ENCODE measurements around the gene LRRC45. TPM values are rescaled to one million over a fixed set of nuclear protein-coding genes. Genes with fewer than 3 reads are reported as not detected.

The LRRC45 gene
- total and polyA plus RNA-seq, 4 donors: 3.1 to 20.1 (median 7.1) TPM

GRCh38 chr17:81998691-81999438 is 24.2 kb upstream of the LRRC45 start:
- WGBS, 2 donors: 92 to 93% methylated on average over 14 of the region's 14 CpGs
- no peak for ATAC-seq (ENCODE audit: low FRiP score)
- intact Hi-C loops (cut with DNase I): no loop called here

GRCh38 chr17:81999587-81999975 is 23.5 kb upstream of the LRRC45 start:
- ATAC-seq (ENCODE audit: low FRiP score) (no peak), DNase-seq (no peak)
- H3K4me1 ChIP-seq (ENCODE audit: control insufficient read depth in 1 of 2, insufficient read depth in 2 of 2, low read length in 2 of 2): no peaks in the 10 kb centered on the region
- no peaks in the 10 kb centered on the region for H3K9me3 ChIP-seq (ENCODE audit: control insufficient read depth, low read length)
- H3K4me3 ChIP-seq (ENCODE audit: low read length in 2 of 2): no peak overlapping the region
- H3K27ac ChIP-seq (ENCODE audit: low read depth in 1 of 2, low read length in 2 of 2): no peak overlapping the region
- no peaks in the 10 kb centered on the region for H3K36me3 ChIP-seq (ENCODE audit: control insufficient read depth in 1 of 2, insufficient read depth in 2 of 2, low read length in 1 of 2)
- no peaks in the 10 kb centered on the region for H3K27me3 ChIP-seq (ENCODE audit: control insufficient read depth in 1 of 2, insufficient read depth in 2 of 2, low read length in 1 of 2)
- intact Hi-C loops (cut with DNase I): no loop called here
- 94% methylated on average over 11 to 12 of the region's 12 CpGs for WGBS, 2 donors

More at GRCh38 chr17:81998691-81999438, 24.2 kb upstream of the LRRC45 start:
- no peak overlapping the region for H3K27ac ChIP-seq (ENCODE audit: low read depth in 1 of 2, low read length in 2 of 2)
- H3K27me3 ChIP-seq (ENCODE audit: control insufficient read depth in 1 of 2, insufficient read depth in 2 of 2, low read length in 1 of 2): no peaks in the 10 kb centered on the region
- no peaks in the 10 kb centered on the region for H3K4me1 ChIP-seq (ENCODE audit: control insufficient read depth in 1 of 2, insufficient read depth in 2 of 2, low read length in 2 of 2)
- DNase-seq: peak in 1 of 2 donors; percentile 41
- H3K9me3 ChIP-seq (ENCODE audit: control insufficient read depth, low read length): no peaks in the 10 kb centered on the region
- H3K36me3 ChIP-seq (ENCODE audit: control insufficient read depth in 1 of 2, insufficient read depth in 2 of 2, low read length in 1 of 2): no peaks in the 10 kb centered on the region
- no peak overlapping the region for H3K4me3 ChIP-seq (ENCODE audit: low read length in 2 of 2)

DNA sequence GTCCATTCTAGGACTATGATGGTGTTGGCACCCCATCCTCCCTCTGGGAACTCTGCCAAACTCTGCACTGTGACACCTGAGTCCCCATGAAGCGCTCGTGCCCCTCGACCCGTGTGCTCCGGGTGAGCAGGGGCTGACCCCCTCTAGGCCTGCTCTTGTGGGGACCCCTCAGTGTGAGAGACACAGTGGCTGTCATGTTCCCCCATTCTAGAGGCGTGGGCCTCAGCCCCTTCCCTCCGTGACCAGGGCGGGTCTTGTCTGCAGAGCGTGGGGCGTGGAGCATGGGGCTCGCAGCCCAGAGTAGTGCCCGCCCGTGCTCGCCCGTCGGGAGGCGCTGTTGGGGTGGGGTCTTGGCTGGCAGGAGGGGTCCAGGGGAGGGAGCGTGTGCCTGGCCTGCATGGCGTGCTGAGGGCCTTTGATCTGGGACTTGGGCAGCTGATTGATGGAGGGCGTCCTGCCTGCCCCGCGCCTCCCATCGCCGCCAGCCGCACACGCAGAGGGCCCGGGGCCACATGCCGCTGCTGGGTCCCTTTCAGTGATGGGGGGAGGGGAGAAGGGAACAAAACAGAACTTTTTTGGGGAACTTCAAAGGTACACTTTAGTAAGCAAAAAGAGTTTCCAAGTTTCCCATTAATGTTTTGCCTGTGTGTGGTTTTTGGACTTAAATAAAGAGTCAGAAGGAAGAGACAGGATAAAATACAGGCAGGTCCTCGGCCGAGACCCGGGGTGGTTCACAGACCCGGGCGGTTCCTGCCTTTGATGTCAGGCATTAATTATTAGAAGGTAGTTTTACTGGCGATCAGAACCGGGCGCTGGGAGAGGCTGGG is 22.9 kb upstream of the LRRC45 start:
- intact Hi-C loops (cut with DNase I): no loop called here
- no peak for DNase-seq
- H3K27me3 ChIP-seq (ENCODE audit: control insufficient read depth in 1 of 2, insufficient read depth in 2 of 2, low read length in 1 of 2): no peaks in the 10 kb centered on the region

DNA sequence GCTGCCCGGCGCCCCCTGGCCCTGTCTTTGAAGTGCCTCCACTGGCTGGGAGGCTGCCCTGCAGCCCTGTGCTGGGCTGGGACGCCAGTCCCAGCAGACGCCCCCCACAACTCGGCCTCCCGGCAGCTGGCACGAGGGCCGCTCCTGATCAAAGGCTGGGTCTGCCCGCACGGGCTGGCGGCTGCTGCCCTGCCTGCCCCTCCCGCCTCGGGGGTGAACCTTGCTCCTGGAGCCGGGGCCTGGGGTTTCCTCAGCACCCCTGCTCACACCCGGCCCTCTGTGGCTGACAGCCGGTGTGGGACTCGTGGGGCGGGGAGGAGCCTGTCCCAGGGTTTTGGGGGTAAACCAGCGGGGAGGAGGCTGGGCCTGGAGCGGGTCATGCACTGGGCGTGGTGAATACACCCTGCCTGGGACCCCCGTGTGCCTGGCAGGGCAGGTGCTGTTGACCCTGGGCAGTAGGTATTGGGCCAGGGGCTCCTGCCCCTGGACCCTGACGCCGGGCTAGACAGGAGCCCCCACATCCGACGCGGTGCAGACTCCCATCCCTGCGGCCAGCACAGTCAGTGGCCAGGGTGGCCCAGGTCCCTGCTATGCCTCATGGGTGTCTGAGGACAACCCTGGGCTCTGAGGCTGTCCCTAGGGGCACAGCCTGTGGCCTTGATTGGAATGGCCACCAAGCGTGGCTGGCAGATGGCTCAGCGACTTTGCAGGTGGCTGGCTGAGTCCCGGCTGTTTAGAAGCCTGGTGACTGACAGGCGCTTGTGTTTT is 22.1 kb upstream of the LRRC45 start:
- no peaks in the 10 kb centered on the region for H3K4me1 ChIP-seq (ENCODE audit: control insufficient read depth in 1 of 2, insufficient read depth in 2 of 2, low read length in 2 of 2)
- no peak overlapping the region for H3K4me3 ChIP-seq (ENCODE audit: low read length in 2 of 2)
- WGBS, 2 donors: 92 to 95% methylated on average over 31 to 32 of the region's 32 CpGs
- H3K27me3 ChIP-seq (ENCODE audit: control insufficient read depth in 1 of 2, insufficient read depth in 2 of 2, low read length in 1 of 2): no peaks in the 10 kb centered on the region
- DNase-seq: no peak
- no peak for ATAC-seq (ENCODE audit: low FRiP score)
- no peak overlapping the region for H3K27ac ChIP-seq (ENCODE audit: low read depth in 1 of 2, low read length in 2 of 2)
- H3K36me3 ChIP-seq (ENCODE audit: control insufficient read depth in 1 of 2, insufficient read depth in 2 of 2, low read length in 1 of 2): no peaks in the 10 kb centered on the region
- intact Hi-C loops (cut with DNase I): no loop called here
- no peaks in the 10 kb centered on the region for H3K9me3 ChIP-seq (ENCODE audit: control insufficient read depth, low read length)

More for the DNA sequence above, 22.9 kb upstream of the LRRC45 start:
- H3K4me3 ChIP-seq (ENCODE audit: low read length in 2 of 2): no peak overlapping the region
- WGBS, 2 donors: 89 to 94% methylated on average over 31 to 36 of the region's 36 CpGs
- H3K9me3 ChIP-seq (ENCODE audit: control insufficient read depth, low read length): no peaks in the 10 kb centered on the region
- H3K4me1 ChIP-seq (ENCODE audit: control insufficient read depth in 1 of 2, insufficient read depth in 2 of 2, low read length in 2 of 2): no peaks in the 10 kb centered on the region
- H3K27ac ChIP-seq (ENCODE audit: low read depth in 1 of 2, low read length in 2 of 2): no peak overlapping the region
- no peak for ATAC-seq (ENCODE audit: low FRiP score)
- no peaks in the 10 kb centered on the region for H3K36me3 ChIP-seq (ENCODE audit: control insufficient read depth in 1 of 2, insufficient read depth in 2 of 2, low read length in 1 of 2)

GRCh38 chr17:82001571-82002056 is 21.5 kb upstream of the LRRC45 start:
- Histone ChIP-seq H3K27ac (ENCODE audit: low read depth in 1 of 2, low read length in 2 of 2) (no peak overlapping the region), H3K36me3 (ENCODE audit: control insufficient read depth in 1 of 2, insufficient read depth in 2 of 2, low read length in 1 of 2) (no peaks in the 10 kb centered on the region), H3K27me3 (ENCODE audit: control insufficient read depth in 1 of 2, insufficient read depth in 2 of 2, low read length in 1 of 2) (no peaks in the 10 kb centered on the region), H3K9me3 (ENCODE audit: control insufficient read depth, low read length) (no peaks in the 10 kb centered on the region), H3K4me3 (ENCODE audit: low read length in 2 of 2) (no peak overlapping the region), H3K4me1 (ENCODE audit: control insufficient read depth in 1 of 2, insufficient read depth in 2 of 2, low read length in 2 of 2) (no peaks in the 10 kb centered on the region)
- intact Hi-C loops (cut with DNase I): no loop called here
- WGBS, 2 donors: 73 to 81% methylated on average over 15 to 17 of the region's 17 CpGs
- DNase-seq (no peak), ATAC-seq (ENCODE audit: low FRiP score) (no peak)

GRCh38 chr17:82003411-82004381 is 19.4 kb upstream of the LRRC45 start:
- intact Hi-C loops (cut with DNase I): no loop called here
- WGBS, 2 donors: 11% methylated on average over 51 to 53 of the region's 53 CpGs
- Histone ChIP-seq H3K9me3 (ENCODE audit: control insufficient read depth, low read length) (no peaks in the 10 kb centered on the region), H3K36me3 (ENCODE audit: control insufficient read depth in 1 of 2, insufficient read depth in 2 of 2, low read length in 1 of 2) (no peaks in the 10 kb centered on the region), H3K4me3 (ENCODE audit: low read length in 2 of 2) (no peak overlapping the region), H3K27ac (ENCODE audit: low read depth in 1 of 2, low read length in 2 of 2) (peak overlapping the region; percentile 51 to 83), H3K27me3 (ENCODE audit: control insufficient read depth in 1 of 2, insufficient read depth in 2 of 2, low read length in 1 of 2) (no peaks in the 10 kb centered on the region), H3K4me1 (ENCODE audit: control insufficient read depth in 1 of 2, insufficient read depth in 2 of 2, low read length in 2 of 2) (no peaks in the 10 kb centered on the region)
- ATAC-seq (ENCODE audit: low FRiP score): peak; percentile 87
- DNase-seq: peak; percentile 93 to 96

GRCh38 chr17:82004517-82005455 is 18.3 kb upstream of the LRRC45 start:
- Histone ChIP-seq H3K4me3 (ENCODE audit: low read length in 2 of 2) (no peak overlapping the region), H3K9me3 (ENCODE audit: control insufficient read depth, low read length) (no peaks in the 10 kb centered on the region), H3K36me3 (ENCODE audit: control insufficient read depth in 1 of 2, insufficient read depth in 2 of 2, low read length in 1 of 2) (no peaks in the 10 kb centered on the region), H3K27ac (ENCODE audit: low read depth in 1 of 2, low read length in 2 of 2) (peak overlapping the region; percentile 51 to 69), H3K4me1 (ENCODE audit: control insufficient read depth in 1 of 2, insufficient read depth in 2 of 2, low read length in 2 of 2) (no peaks in the 10 kb centered on the region), H3K27me3 (ENCODE audit: control insufficient read depth in 1 of 2, insufficient read depth in 2 of 2, low read length in 1 of 2) (no peaks in the 10 kb centered on the region)
- intact Hi-C loops (cut with DNase I): no loop called here
- 93% methylated on average over 41 of the region's 41 CpGs for WGBS, 2 donors
- DNase-seq (no peak), ATAC-seq (ENCODE audit: low FRiP score) (no peak)
